Testis (tissue), 3 donors: Measurements from ENCODE around the gene TEN1. TPM values are rescaled to one million over a fixed set of nuclear protein-coding genes. Genes with fewer than 3 reads are reported as not detected.

ENCODE experiments used
- DNase-seq: peaks from one replicate; pipeline ENCODE4 v3.0.0-alpha.2; 2019
- H3K27ac ChIP-seq, 2 donors: fragments of 200-600 bp; sonication (generic); one replicate each; pipeline ENCODE4 v1.5.1; 2019
- H3K27me3 ChIP-seq: fragments of 200-600 bp; sonication (generic); one replicate; pipeline ENCODE4 v1.5.1; 2019
- H3K36me3 ChIP-seq: fragments of 200-600 bp; sonication (generic); one replicate; pipeline ENCODE4 v1.5.1; 2017; ENCODE audit warnings: low read depth; ENCODE audit errors: missing control alignments
- H3K4me1 ChIP-seq: fragments of 200-600 bp; sonication (generic); one replicate; pipeline ENCODE4 v1.5.1; 2019
- H3K4me3 ChIP-seq, 2 donors: fragments of 200-600 bp; sonication (generic); one replicate each; pipeline ENCODE4 v1.5.1; 2017 to 2019
- H3K9me3 ChIP-seq: fragments of 200-600 bp; sonication (generic); one replicate; pipeline ENCODE4 v1.5.1; 2017
- POLR2A ChIP-seq: fragments of 450-650 bp; IDR thresholded peaks from one replicate; pipeline ENCODE4 v1.6.1; 2017; ENCODE audit warnings: antibody characterized with exemption, mild to moderate bottlenecking, moderate library complexity
- WGBS, 2 donors: methylation state at CpG; one replicate each; pipeline ENCODE4 v1.1.5; 2018; 5-methylcytosine and 5-hydroxymethylcytosine counted together
- intact Hi-C: fragments of 100-400 bp; cut with DNase I; formaldehyde crosslinking; loops from one replicate; pipeline ENCODE4 v1.15.1; 2023; ENCODE audit warnings: low total_unique reads
- polyA plus RNA-seq: library from polyadenylated mRNA; stranded (reverse); fragments of 350-450 nt; fragmentation: Illumina TruSeq; extraction: RNeasy Lipid Tissue Mini Kit (QIAGEN cat#74804); gene quantifications from one replicate; pipeline ENCODE4 v1.2.3, GENCODE V29; 2014; ENCODE audit warnings: low read depth, low replicate concordance; ENCODE audit not compliant: insufficient read depth
- total RNA-seq, 2 donors: library from RNA; depleted of rRNA; stranded (reverse); fragments of >200 nt; gene quantifications; one replicate each; pipeline ENCODE4 v1.2.3, GENCODE V29; 2016
- TF ChIP-seq, protein P1 (sequence below), 3 experiments: fragments of 450-650 bp in 2 of 3; fragments of 200-600 bp in 1 of 3; sonication (generic) in 1 of 3; IDR thresholded peaks; one replicate each; pipeline ENCODE4 v1.5.1; 2016 to 2019; ENCODE audit warnings: antibody characterized with exemption in 3 of 3, mild to moderate bottlenecking in 2 of 3, moderate library complexity in 1 of 3

TEN1 gene
- total and polyA plus RNA-seq, 3 donors from 2014 or later, result 15.4 to 19.5 (median 17.8) TPM

DNA sequence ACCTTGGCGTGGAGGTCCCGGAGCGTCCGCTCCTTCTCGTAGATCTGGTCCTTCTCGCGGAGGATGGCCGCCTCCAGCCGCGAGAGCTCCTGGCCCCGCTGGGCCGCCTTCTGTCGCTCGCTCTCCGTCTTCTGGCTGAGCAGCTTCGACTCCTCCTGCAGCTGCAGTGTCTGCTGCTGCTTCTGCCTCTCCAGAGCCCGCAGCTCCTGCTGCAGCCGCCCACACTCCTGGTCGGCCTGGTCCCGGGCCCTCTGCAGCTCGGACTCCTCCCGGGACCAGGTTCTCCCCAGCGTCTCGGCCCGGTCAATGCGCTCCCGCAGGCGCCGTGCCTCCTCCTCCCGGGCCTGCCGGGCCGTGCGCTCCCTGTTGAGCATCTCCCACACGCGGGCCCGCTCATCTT is 29.2 kb downstream of the TEN1 start:
- H3K27ac ChIP-seq, result no peak overlapping the region
- no peaks in the 10 kb centered on the region for H3K9me3 ChIP-seq
- WGBS, 2 donors, result 88 to 94% methylated on average over 28 to 36 of the region's 36 CpGs
- no peaks in the 10 kb centered on the region for H3K27me3 ChIP-seq
- DNase-seq, result no peak
- intact Hi-C loops, result no loop called here
- TF ChIP-seq, protein P1, sequence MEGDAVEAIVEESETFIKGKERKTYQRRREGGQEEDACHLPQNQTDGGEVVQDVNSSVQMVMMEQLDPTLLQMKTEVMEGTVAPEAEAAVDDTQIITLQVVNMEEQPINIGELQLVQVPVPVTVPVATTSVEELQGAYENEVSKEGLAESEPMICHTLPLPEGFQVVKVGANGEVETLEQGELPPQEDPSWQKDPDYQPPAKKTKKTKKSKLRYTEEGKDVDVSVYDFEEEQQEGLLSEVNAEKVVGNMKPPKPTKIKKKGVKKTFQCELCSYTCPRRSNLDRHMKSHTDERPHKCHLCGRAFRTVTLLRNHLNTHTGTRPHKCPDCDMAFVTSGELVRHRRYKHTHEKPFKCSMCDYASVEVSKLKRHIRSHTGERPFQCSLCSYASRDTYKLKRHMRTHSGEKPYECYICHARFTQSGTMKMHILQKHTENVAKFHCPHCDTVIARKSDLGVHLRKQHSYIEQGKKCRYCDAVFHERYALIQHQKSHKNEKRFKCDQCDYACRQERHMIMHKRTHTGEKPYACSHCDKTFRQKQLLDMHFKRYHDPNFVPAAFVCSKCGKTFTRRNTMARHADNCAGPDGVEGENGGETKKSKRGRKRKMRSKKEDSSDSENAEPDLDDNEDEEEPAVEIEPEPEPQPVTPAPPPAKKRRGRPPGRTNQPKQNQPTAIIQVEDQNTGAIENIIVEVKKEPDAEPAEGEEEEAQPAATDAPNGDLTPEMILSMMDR (IDR thresholded peaks at IDR 0.05), result no peak
- no peak for TF ChIP-seq POLR2A
- H3K4me3 ChIP-seq, result no peak overlapping the region
- no peaks in the 10 kb centered on the region for H3K36me3 ChIP-seq
- peaks cover 27% of the 10 kb centered on the region for H3K4me1 ChIP-seq

DNA sequence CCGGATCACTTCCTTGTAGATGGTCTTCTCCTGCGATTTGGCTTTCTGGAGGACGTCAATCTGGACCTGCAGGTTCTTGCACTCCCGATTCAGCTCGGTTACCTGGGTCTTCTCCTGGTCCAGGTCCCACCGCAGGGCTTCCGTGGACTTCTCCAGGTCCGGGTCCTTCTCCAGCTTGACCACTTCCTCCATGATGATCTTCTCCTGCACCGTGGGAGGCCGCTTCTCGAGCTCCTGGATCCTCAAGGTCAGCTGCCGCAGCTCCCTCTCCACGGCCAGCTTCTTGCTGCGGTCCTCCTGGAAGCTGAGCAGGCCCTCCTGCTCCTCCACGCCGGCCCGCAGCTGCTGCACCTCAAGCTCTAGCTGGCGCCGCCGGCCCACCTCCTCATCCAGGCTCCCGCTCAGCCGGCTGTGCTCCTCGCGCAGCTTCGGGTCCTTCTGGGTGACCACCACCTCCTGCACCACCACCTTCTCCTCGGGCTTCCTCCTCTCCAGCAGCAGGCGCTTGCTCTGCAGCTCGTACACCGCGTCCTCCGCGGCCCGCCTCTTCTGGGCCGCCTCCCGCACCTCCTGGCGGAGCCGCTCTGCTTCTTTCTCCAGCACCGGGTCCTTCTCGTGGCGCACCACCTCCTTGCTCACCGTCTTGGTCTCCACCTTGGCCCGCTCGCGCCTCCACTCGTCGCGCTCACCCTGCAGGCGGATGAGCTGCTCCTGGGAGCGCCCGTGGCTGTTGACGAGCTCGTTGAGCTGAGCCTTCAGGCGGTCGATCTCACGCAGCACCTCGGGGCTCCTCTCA is 29.8 kb downstream of the TEN1 start:
- TF ChIP-seq, protein P1 (IDR thresholded peaks at IDR 0.05), result no peak
- no peak for TF ChIP-seq POLR2A
- Histone ChIP-seq H3K4me1 (peaks cover 21% of the 10 kb centered on the region), H3K36me3 (no peaks in the 10 kb centered on the region), H3K27ac (no peak overlapping the region), H3K4me3 (no peak overlapping the region), H3K9me3 (no peaks in the 10 kb centered on the region), H3K27me3 (no peaks in the 10 kb centered on the region)
- DNase-seq, result no peak
- WGBS, 2 donors, result 71 to 74% methylated on average over 56 of the region's 56 CpGs
- intact Hi-C loops, result no loop called here

DNA sequence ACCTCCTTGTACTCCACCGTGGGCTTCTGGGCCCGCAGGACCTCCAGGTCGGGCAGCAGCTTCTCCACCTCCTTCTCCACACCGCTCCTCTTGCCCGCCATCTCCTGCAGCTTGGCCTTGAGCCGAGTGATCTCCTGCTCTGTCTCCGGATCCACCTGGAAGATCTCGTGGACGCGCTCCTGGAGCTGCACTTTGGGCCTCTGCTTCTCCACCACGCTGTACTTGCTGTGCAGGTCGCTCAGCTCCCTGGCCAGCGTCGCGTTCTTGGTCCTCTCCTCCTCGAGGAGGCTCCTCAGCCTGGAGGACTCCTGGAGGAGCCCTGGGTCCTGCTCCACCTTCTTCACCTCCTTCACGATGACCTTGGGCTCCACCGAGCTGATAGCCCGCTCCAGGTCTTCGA is 30.4 kb downstream of the TEN1 start:
- H3K27ac ChIP-seq, result no peak overlapping the region
- peaks cover 16% of the 10 kb centered on the region for H3K4me1 ChIP-seq
- H3K4me3 ChIP-seq, result no peak overlapping the region
- no peak for DNase-seq
- intact Hi-C loops, result no loop called here
- TF ChIP-seq, protein P1 (IDR thresholded peaks at IDR 0.05), result no peak
- TF ChIP-seq POLR2A, result no peak
- H3K27me3 ChIP-seq, result no peaks in the 10 kb centered on the region
- H3K9me3 ChIP-seq, result no peaks in the 10 kb centered on the region
- 88 to 91% methylated on average over 18 to 20 of the region's 20 CpGs for WGBS, 2 donors
- no peaks in the 10 kb centered on the region for H3K36me3 ChIP-seq

DNA sequence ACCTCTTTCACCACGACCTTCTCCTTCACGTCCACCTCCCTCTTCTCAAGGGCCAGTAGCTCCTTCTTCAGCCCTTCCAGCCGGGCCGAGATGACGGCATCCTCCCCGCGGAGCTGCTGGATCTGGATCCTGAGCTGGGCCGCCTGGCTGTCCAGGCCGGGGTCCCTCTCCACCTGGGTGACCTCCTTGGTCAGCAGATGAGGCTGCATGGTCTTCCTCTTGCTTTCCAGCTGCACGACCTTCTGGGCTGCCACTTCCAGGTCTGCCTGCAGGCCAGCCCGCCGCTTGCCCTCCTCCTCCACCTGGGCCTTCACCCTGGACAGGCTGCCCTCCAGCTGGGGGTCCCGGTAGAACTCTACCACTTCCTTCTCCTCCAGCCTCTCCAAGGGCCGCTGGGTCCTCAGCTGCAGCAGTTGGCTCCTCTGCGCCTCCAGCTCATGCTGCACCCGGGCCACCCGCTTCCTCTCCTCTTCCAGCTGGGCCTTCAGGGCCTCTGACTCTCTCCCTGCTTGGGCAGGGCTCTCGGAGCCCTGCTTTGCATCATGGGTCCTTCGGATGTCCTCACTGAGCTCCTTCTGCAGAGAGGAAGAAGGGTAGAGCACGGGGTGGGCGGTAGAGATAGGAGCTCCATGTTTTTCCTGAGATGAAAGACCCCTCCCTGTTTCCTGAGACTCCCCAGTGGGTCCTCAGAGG is 31.1 kb downstream of the TEN1 start:
- Histone ChIP-seq H3K36me3 (no peaks in the 10 kb centered on the region), H3K27me3 (no peaks in the 10 kb centered on the region), H3K9me3 (no peaks in the 10 kb centered on the region), H3K27ac (no peak overlapping the region), H3K4me1 (peaks cover 11% of the 10 kb centered on the region), H3K4me3 (no peak overlapping the region)
- TF ChIP-seq POLR2A, result no peak
- TF ChIP-seq, protein P1 (IDR thresholded peaks at IDR 0.05), result no peak
- intact Hi-C loops, result no loop called here
- no peak for DNase-seq
- WGBS, 2 donors, result 89 to 91% methylated on average over 19 to 21 of the region's 21 CpGs
